Right atrium auricular region (tissue), 2 donors: ENCODE data around the gene SLX4IP. TPM values are rescaled to one million over a fixed set of nuclear protein-coding genes. Genes with fewer than 3 reads are reported as not detected.

Experiments used
- DNase-seq: peaks from one replicate; pipeline ENCODE4 v3.0.0-alpha.2; 2019; ENCODE audit warnings: low spot score
- H3K27ac ChIP-seq, 2 donors: fragments of 200-600 bp; sonication (generic); 1 replicate in 1 of 2; 2 replicates in 1 of 2; pipeline ENCODE4 v1.5.1; 2016 to 2019
- H3K27me3 ChIP-seq, 2 donors: fragments of 200-600 bp; sonication (generic); one replicate each; pipeline versions ENCODE4 v1.5.1 to v1.6.0; 2017 to 2019
- H3K36me3 ChIP-seq: fragments of 200-600 bp; sonication (generic); one replicate; pipeline ENCODE4 v1.5.1; 2016
- H3K4me1 ChIP-seq, 2 donors: fragments of 200-600 bp; sonication (generic); one replicate each; pipeline versions ENCODE4 v1.5.1 to v1.6.0; 2017 to 2019
- H3K4me3 ChIP-seq, 2 donors: fragments of 200-600 bp; sonication (generic); 1 replicate in 1 of 2; 2 replicates in 1 of 2; pipeline ENCODE4 v1.5.1; 2017 to 2019; ENCODE audit warnings: mild to moderate bottlenecking in 1 of 2, moderate library complexity in 1 of 2
- H3K9me3 ChIP-seq, 2 donors: fragments of 200-600 bp; sonication (generic); one replicate each; pipeline ENCODE4 v1.5.1; 2019
- total RNA-seq, 2 donors: library from RNA; depleted of rRNA; stranded (reverse); fragments of >200 nt; gene quantifications; one replicate each; pipeline ENCODE4 v1.1.0, GENCODE V29; 2016
- TF ChIP-seq, protein P1 (sequence below), 2 donors: fragments of 200-600 bp; sonication (generic); IDR thresholded peaks; one replicate each; pipeline ENCODE4 v1.5.1; 2019; ENCODE audit warnings: antibody characterized with exemption in 2 of 2

SLX4IP gene
- total RNA-seq, 2 donors from 2014 or later = 1.1 to 2.0 TPM

DNA sequence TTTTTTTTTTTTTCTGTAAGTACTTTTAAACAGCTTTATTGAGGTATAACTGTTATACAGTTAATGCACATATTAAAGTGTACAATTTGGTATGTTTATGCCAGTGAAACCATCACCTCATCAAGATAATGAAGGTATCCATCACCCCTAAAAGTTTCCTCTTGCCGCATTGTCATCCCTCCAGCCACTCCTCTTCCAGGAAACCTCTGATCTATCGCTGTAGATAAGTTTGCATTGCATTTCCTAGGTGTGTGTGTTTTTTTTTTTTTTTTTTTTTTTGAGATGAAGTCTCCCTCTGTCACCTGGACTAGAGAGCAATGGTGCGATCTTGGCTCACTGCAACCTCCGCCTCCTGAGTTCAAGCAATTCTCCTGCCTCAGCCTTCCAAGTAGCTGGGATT is 3.1 kb downstream of the SLX4IP start:
- peaks cover 0 to 8% of the 10 kb centered on the region in 2 donors for H3K4me1 ChIP-seq
- no peak for DNase-seq
- TF ChIP-seq, protein P1, sequence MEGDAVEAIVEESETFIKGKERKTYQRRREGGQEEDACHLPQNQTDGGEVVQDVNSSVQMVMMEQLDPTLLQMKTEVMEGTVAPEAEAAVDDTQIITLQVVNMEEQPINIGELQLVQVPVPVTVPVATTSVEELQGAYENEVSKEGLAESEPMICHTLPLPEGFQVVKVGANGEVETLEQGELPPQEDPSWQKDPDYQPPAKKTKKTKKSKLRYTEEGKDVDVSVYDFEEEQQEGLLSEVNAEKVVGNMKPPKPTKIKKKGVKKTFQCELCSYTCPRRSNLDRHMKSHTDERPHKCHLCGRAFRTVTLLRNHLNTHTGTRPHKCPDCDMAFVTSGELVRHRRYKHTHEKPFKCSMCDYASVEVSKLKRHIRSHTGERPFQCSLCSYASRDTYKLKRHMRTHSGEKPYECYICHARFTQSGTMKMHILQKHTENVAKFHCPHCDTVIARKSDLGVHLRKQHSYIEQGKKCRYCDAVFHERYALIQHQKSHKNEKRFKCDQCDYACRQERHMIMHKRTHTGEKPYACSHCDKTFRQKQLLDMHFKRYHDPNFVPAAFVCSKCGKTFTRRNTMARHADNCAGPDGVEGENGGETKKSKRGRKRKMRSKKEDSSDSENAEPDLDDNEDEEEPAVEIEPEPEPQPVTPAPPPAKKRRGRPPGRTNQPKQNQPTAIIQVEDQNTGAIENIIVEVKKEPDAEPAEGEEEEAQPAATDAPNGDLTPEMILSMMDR (IDR thresholded peaks at IDR 0.05) = no peak
- H3K27me3 ChIP-seq = no peaks in the 10 kb centered on the region
- no peaks in the 10 kb centered on the region for H3K36me3 ChIP-seq
- H3K27ac ChIP-seq = no peak overlapping the region
- H3K4me3 ChIP-seq = no peak overlapping the region
- no peaks in the 10 kb centered on the region for H3K9me3 ChIP-seq

GRCh38 chr20:10443936-10444335 is 8.8 kb downstream of the SLX4IP start:
- H3K4me1 ChIP-seq = no peaks in the 10 kb centered on the region
- H3K27ac ChIP-seq = no peak overlapping the region
- DNase-seq = no peak
- H3K9me3 ChIP-seq = no peaks in the 10 kb centered on the region
- TF ChIP-seq, protein P1 (IDR thresholded peaks at IDR 0.05) = no peak
- no peaks in the 10 kb centered on the region for H3K27me3 ChIP-seq
- H3K4me3 ChIP-seq = no peak overlapping the region
- H3K36me3 ChIP-seq = no peaks in the 10 kb centered on the region

- no peak overlapping the region for H3K4me3 ChIP-seq
- no peak for DNase-seq
- H3K27ac ChIP-seq = no peak overlapping the region
- H3K27me3 ChIP-seq = no peaks in the 10 kb centered on the region
- H3K36me3 ChIP-seq = no peaks in the 10 kb centered on the region
- TF ChIP-seq, protein P1 (IDR thresholded peaks at IDR 0.05) = no peak
- no peaks in the 10 kb centered on the region for H3K4me1 ChIP-seq
- no peaks in the 10 kb centered on the region for H3K9me3 ChIP-seq
Observed at GRCh38 chr20:10445758-10446157, 10.7 kb downstream of the SLX4IP start.

GRCh38 chr20:10447028-10447427 is 11.9 kb downstream of the SLX4IP start:
- no peak for DNase-seq
- Histone ChIP-seq H3K36me3 (no peaks in the 10 kb centered on the region), H3K27ac (no peak overlapping the region), H3K27me3 (no peaks in the 10 kb centered on the region), H3K9me3 (no peaks in the 10 kb centered on the region), H3K4me3 (no peak overlapping the region), H3K4me1 (no peaks in the 10 kb centered on the region)
- TF ChIP-seq, protein P1 (IDR thresholded peaks at IDR 0.05) = no peak

GRCh38 chr20:10448270-10449156 is 13.4 kb downstream of the SLX4IP start:
- H3K4me3 ChIP-seq = no peak overlapping the region
- no peaks in the 10 kb centered on the region for H3K9me3 ChIP-seq
- no peaks in the 10 kb centered on the region for H3K27me3 ChIP-seq
- no peaks in the 10 kb centered on the region for H3K36me3 ChIP-seq
- H3K4me1 ChIP-seq = no peaks in the 10 kb centered on the region
- TF ChIP-seq, protein P1 (IDR thresholded peaks at IDR 0.05) = no peak
- H3K27ac ChIP-seq = no peak overlapping the region
- DNase-seq = no peak
